ENCODE data around the gene C1QTNF3.
A peak's percentile ranks its signal among the peaks of the same experiment; 100 is the strongest.

The C1QTNF3 gene

DNA sequence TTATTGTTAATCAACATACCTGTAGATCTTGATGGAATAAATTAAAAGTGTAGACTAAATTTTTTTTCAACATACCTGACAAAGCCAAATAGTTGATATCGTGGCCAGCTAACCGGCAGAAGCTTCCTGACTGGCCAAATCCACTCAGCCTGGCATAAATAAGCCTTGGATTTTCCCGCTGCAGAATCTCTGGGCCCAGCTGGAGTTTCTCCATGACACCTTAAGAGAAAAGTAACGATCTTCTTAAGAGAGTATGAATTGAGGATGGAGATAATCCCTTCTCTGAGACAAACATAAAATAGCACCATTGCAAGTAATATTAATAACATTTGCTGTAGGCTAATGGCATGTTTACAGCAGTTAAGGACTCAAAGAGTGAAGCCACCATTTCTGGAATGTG, 37.3 kb downstream of the C1QTNF3 start:
- H3K27me3 ChIP-seq (ENCODE audit: insufficient read depth, low read length, poor library complexity), result no peaks in the 10 kb centered on the region
- H3K4ac ChIP-seq (ENCODE audit: low read depth, low read length), result no peak overlapping the region
- H3K4me2 ChIP-seq (ENCODE audit: low read length), result no peak overlapping the region
- H2BK15ac ChIP-seq (replicated peaks; ENCODE audit: low read depth), result no peak overlapping the region
- H3K4me3 ChIP-seq (ENCODE audit: low read length), result no peak overlapping the region
- no peak overlapping the region for H2AK5ac ChIP-seq (ENCODE audit: low read length)
- no peak overlapping the region for H2BK5ac ChIP-seq (ENCODE audit: low read length)
- no peak overlapping the region for H4K5ac ChIP-seq (ENCODE audit: low read length)
- no peak overlapping the region for H3K27ac ChIP-seq (ENCODE audit: low read depth, low read length)
- WGBS (ENCODE audit: extremely low coverage, insufficient coverage, low lambda C conversion rate), result no CpG with 5 or more reads among the region's 4 CpGs
- no peak overlapping the region for H3K56ac ChIP-seq (ENCODE audit: low read length)
- H3K18ac ChIP-seq (ENCODE audit: low read length), result no peak overlapping the region
- H3K79me2 ChIP-seq (ENCODE audit: control insufficient read depth, insufficient read depth, low read length), result no peaks in the 10 kb centered on the region
- H3K4me1 ChIP-seq (ENCODE audit: control insufficient read depth, low read depth, low read length), result peaks cover 6% of the 10 kb centered on the region
- no peak overlapping the region for H3K9ac ChIP-seq (ENCODE audit: low read length)
- no peak overlapping the region for H4K8ac ChIP-seq (ENCODE audit: low read depth, low read length)
- DNase-seq, result no peak
- H3K23ac ChIP-seq (ENCODE audit: low read length), result no peak overlapping the region
- no peak overlapping the region for H2BK120ac ChIP-seq (ENCODE audit: low read depth, low read length)
- no peaks in the 10 kb centered on the region for H3K36me3 ChIP-seq (ENCODE audit: control insufficient read depth, insufficient read depth, low read length)
- no peaks in the 10 kb centered on the region for H3K79me1 ChIP-seq (ENCODE audit: low read length)

DNA sequence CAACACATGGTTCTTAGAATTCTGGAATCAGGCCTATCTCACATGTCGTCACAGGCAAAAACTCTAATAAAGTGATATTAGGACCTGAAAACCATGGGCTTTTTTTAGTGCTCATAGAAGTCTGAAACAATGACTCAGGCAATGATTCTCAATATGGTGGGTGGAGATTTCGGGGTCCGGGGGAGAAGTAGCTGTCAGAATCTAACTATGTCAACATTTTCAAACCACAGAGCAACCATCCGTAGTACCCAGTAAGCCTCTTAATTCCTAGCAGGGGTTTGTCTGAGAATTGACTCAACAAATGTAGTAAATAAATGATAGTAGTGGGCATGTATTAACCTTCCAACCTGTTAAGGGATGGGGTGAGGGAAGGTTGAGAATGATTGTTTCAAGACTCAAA, 37.8 kb downstream of the C1QTNF3 start:
- DNase-seq, result no peak
- Histone ChIP-seq H3K79me2 (ENCODE audit: control insufficient read depth, insufficient read depth, low read length) (no peaks in the 10 kb centered on the region), H3K27me3 (ENCODE audit: insufficient read depth, low read length, poor library complexity) (no peaks in the 10 kb centered on the region)

DNA sequence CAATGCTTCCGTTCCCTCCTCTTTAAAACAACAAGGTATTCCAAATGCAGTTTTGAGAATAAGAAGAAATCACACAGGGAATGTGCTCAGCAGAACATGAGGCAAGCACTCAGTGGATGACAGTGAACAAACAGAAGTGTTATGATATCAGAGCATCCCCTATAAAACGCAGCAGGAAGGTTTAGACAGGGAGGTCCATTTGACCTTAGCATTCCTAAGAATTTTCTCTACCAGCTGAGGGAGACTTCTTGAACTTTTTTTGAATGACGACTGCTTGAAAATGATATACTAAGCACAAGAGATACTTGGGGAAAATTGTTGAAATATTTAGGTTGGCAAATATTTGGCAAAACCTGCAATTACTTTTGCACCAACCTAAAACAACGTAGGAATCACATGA, 39.1 kb downstream of the C1QTNF3 start:
- H3K27me3 ChIP-seq (ENCODE audit: insufficient read depth, low read length, poor library complexity), result no peaks in the 10 kb centered on the region
- no peaks in the 10 kb centered on the region for H3K79me2 ChIP-seq (ENCODE audit: control insufficient read depth, insufficient read depth, low read length)
- no peak overlapping the region for H3K4me2 ChIP-seq (ENCODE audit: low read length)
- H3K56ac ChIP-seq (ENCODE audit: low read length), result no peak overlapping the region
- H2BK15ac ChIP-seq (replicated peaks; ENCODE audit: low read depth), result no peak overlapping the region
- no peak overlapping the region for H4K5ac ChIP-seq (ENCODE audit: low read length)
- H2AK5ac ChIP-seq (ENCODE audit: low read length), result no peak overlapping the region
- no peak overlapping the region for H3K27ac ChIP-seq (ENCODE audit: low read depth, low read length)
- no peak overlapping the region for H3K4me3 ChIP-seq (ENCODE audit: low read length)
- no CpG with 5 or more reads among the region's 4 CpGs for WGBS (ENCODE audit: extremely low coverage, insufficient coverage, low lambda C conversion rate)
- no peak for DNase-seq
- no peaks in the 10 kb centered on the region for H3K36me3 ChIP-seq (ENCODE audit: control insufficient read depth, insufficient read depth, low read length)
- no peak overlapping the region for H3K23ac ChIP-seq (ENCODE audit: low read length)
- H3K79me1 ChIP-seq (ENCODE audit: low read length), result no peaks in the 10 kb centered on the region
- no peak overlapping the region for H3K4ac ChIP-seq (ENCODE audit: low read depth, low read length)
- H2BK5ac ChIP-seq (ENCODE audit: low read length), result no peak overlapping the region
- peak overlapping the region; percentile 40 for H4K8ac ChIP-seq (ENCODE audit: low read depth, low read length)
- no peak overlapping the region for H3K18ac ChIP-seq (ENCODE audit: low read length)
- peaks cover 6% of the 10 kb centered on the region for H3K4me1 ChIP-seq (ENCODE audit: control insufficient read depth, low read depth, low read length)
- H3K9ac ChIP-seq (ENCODE audit: low read length), result no peak overlapping the region
- no peak overlapping the region for H2BK120ac ChIP-seq (ENCODE audit: low read depth, low read length)

More for the DNA sequence above, 37.8 kb downstream of the C1QTNF3 start:
- H3K18ac ChIP-seq (ENCODE audit: low read length), result no peak overlapping the region
- peaks cover 6% of the 10 kb centered on the region for H3K4me1 ChIP-seq (ENCODE audit: control insufficient read depth, low read depth, low read length)
- H2AK5ac ChIP-seq (ENCODE audit: low read length), result no peak overlapping the region
- no CpG with 5 or more reads among the region's 4 CpGs for WGBS (ENCODE audit: extremely low coverage, insufficient coverage, low lambda C conversion rate)
- H2BK120ac ChIP-seq (ENCODE audit: low read depth, low read length), result no peak overlapping the region
- H3K4ac ChIP-seq (ENCODE audit: low read depth, low read length), result no peak overlapping the region
- H3K9ac ChIP-seq (ENCODE audit: low read length), result no peak overlapping the region
- no peak overlapping the region for H4K8ac ChIP-seq (ENCODE audit: low read depth, low read length)
- H3K79me1 ChIP-seq (ENCODE audit: low read length), result no peaks in the 10 kb centered on the region
- H3K4me3 ChIP-seq (ENCODE audit: low read length), result no peak overlapping the region
- H3K4me2 ChIP-seq (ENCODE audit: low read length), result no peak overlapping the region
- H3K56ac ChIP-seq (ENCODE audit: low read length), result no peak overlapping the region
- H3K36me3 ChIP-seq (ENCODE audit: control insufficient read depth, insufficient read depth, low read length), result no peaks in the 10 kb centered on the region
- no peak overlapping the region for H3K23ac ChIP-seq (ENCODE audit: low read length)
- no peak overlapping the region for H3K27ac ChIP-seq (ENCODE audit: low read depth, low read length)
- H2BK5ac ChIP-seq (ENCODE audit: low read length), result no peak overlapping the region
- H4K5ac ChIP-seq (ENCODE audit: low read length), result no peak overlapping the region
- H2BK15ac ChIP-seq (replicated peaks; ENCODE audit: low read depth), result no peak overlapping the region

DNA sequence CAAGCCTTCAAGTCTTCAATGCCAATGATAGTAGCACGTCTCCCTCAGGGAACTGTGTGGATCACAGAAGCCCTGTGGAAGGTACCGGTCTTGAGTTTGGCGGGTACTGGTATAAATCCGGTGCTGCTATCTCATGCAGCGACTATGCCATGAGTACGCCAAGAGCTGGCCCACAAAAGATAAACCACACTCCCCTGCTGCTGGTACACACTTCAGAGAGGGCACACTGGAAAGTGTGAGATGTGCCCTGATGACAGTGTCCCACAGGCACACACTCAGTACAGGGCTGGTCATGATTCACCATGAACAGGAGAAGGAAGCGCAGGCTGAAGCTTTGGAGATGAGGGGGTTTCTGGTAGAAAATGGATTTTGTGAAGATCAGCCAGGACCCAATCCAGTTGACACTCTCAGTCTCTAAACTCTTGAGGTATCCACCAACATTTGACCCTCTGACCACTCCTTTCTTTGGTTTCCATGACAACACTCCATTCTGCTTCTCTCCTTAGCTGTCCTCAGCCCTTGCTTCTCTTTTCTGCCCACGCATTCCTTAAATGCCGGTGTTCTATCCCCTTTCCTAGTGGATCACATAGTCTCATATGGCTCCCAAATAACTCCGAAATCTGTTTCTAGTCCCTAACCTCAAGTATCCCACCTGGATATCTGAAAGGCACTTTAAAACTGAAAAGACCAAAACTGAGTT, 40.2 kb downstream of the C1QTNF3 start:
- peaks cover 6% of the 10 kb centered on the region for H3K4me1 ChIP-seq (ENCODE audit: control insufficient read depth, low read depth, low read length)
- H3K27me3 ChIP-seq (ENCODE audit: insufficient read depth, low read length, poor library complexity), result no peaks in the 10 kb centered on the region
- H3K4me3 ChIP-seq (ENCODE audit: low read length), result no peak overlapping the region
- H3K9ac ChIP-seq (ENCODE audit: low read length), result no peak overlapping the region
- no peak overlapping the region for H3K23ac ChIP-seq (ENCODE audit: low read length)
- no peak overlapping the region for H4K8ac ChIP-seq (ENCODE audit: low read depth, low read length)
- H2BK15ac ChIP-seq (replicated peaks; ENCODE audit: low read depth), result no peak overlapping the region
- H3K79me2 ChIP-seq (ENCODE audit: control insufficient read depth, insufficient read depth, low read length), result no peaks in the 10 kb centered on the region
- no peak overlapping the region for H2AK5ac ChIP-seq (ENCODE audit: low read length)
- H3K4me2 ChIP-seq (ENCODE audit: low read length), result no peak overlapping the region
- no peak overlapping the region for H3K4ac ChIP-seq (ENCODE audit: low read depth, low read length)
- H4K5ac ChIP-seq (ENCODE audit: low read length), result no peak overlapping the region
- no peak overlapping the region for H3K18ac ChIP-seq (ENCODE audit: low read length)
- H3K27ac ChIP-seq (ENCODE audit: low read depth, low read length), result no peak overlapping the region
- H2BK5ac ChIP-seq (ENCODE audit: low read length), result no peak overlapping the region
- no peaks in the 10 kb centered on the region for H3K36me3 ChIP-seq (ENCODE audit: control insufficient read depth, insufficient read depth, low read length)
- no CpG with 5 or more reads among the region's 10 CpGs for WGBS (ENCODE audit: extremely low coverage, insufficient coverage, low lambda C conversion rate)
- peak; percentile 48 for DNase-seq
- H3K56ac ChIP-seq (ENCODE audit: low read length), result no peak overlapping the region
- H2BK120ac ChIP-seq (ENCODE audit: low read depth, low read length), result no peak overlapping the region
- no peaks in the 10 kb centered on the region for H3K79me1 ChIP-seq (ENCODE audit: low read length)

DNA sequence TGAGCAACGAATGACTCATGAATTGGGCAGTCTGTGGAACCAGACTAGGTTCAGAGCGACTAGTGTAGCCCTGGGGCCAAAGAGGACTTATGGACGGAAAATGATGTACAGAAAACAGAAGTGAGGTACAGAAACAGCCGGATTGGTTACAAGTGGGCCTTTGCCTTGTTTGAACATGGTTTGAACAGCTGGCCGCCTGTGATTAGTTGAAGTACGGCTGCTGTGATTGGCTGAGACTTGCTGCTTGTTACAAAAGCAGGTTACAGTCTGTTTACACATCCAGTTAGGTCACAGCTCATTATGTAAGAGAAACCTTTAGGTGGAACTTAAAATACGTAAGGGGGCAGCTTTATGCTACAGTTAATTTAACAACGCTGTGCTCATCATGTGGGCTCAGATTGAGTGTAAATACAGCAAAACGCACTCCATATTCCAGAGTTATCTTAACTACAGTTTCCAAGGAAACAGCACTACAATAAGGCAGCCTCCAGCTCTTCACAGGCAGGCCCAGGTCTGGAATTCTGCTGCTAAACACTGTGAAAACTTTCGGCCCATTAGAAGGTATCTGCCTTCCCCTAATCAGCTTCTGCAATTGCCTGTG, 41.7 kb downstream of the C1QTNF3 start:
- peak; percentile 57 for DNase-seq
- Histone ChIP-seq H3K4ac (ENCODE audit: low read depth, low read length) (no peak overlapping the region), H3K18ac (ENCODE audit: low read length) (no peak overlapping the region), H3K27me3 (ENCODE audit: insufficient read depth, low read length, poor library complexity) (no peaks in the 10 kb centered on the region), H2BK120ac (ENCODE audit: low read depth, low read length) (no peak overlapping the region), H3K4me3 (ENCODE audit: low read length) (no peak overlapping the region), H3K4me2 (ENCODE audit: low read length) (no peak overlapping the region), H3K9ac (ENCODE audit: low read length) (no peak overlapping the region), H3K36me3 (ENCODE audit: control insufficient read depth, insufficient read depth, low read length) (no peaks in the 10 kb centered on the region), H4K5ac (ENCODE audit: low read length) (no peak overlapping the region), H3K4me1 (ENCODE audit: control insufficient read depth, low read depth, low read length) (no peaks in the 10 kb centered on the region), H3K23ac (ENCODE audit: low read length) (no peak overlapping the region), H4K8ac (ENCODE audit: low read depth, low read length) (no peak overlapping the region), H3K27ac (ENCODE audit: low read depth, low read length) (no peak overlapping the region), H2BK5ac (ENCODE audit: low read length) (no peak overlapping the region), H3K79me1 (ENCODE audit: low read length) (no peaks in the 10 kb centered on the region), H3K79me2 (ENCODE audit: control insufficient read depth, insufficient read depth, low read length) (no peaks in the 10 kb centered on the region), H2BK15ac (replicated peaks; ENCODE audit: low read depth) (no peak overlapping the region), H2AK5ac (ENCODE audit: low read length) (no peak overlapping the region), H3K56ac (ENCODE audit: low read length) (no peak overlapping the region)
- no CpG with 5 or more reads among the region's 10 CpGs for WGBS (ENCODE audit: extremely low coverage, insufficient coverage, low lambda C conversion rate)

DNA sequence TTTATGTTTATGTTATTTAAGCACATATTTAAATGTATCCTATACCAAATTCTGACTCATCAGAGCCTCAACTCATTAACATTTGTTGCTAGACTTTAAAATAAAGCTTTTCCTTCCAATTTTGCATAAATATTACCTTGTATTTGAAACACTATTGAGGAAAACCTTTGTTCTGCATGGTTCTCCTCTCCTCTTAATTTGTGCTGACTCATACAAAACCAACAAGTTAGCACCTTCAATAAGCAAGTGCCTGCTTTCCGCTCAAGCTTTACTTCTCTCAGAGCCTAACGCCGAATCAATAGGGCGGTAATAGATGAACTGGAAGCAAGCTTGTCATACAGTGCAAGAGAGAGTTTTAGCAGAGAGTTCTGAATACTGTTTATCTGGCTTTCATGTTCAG, 43.0 kb downstream of the C1QTNF3 start:
- DNase-seq, result peak; percentile 12
- Histone ChIP-seq H3K4ac (ENCODE audit: low read depth, low read length) (no peak overlapping the region), H3K56ac (ENCODE audit: low read length) (no peak overlapping the region), H3K4me3 (ENCODE audit: low read length) (no peak overlapping the region), H3K18ac (ENCODE audit: low read length) (no peak overlapping the region), H4K5ac (ENCODE audit: low read length) (no peak overlapping the region), H3K36me3 (ENCODE audit: control insufficient read depth, insufficient read depth, low read length) (no peaks in the 10 kb centered on the region), H3K4me2 (ENCODE audit: low read length) (no peak overlapping the region), H2BK5ac (ENCODE audit: low read length) (no peak overlapping the region), H4K8ac (ENCODE audit: low read depth, low read length) (no peak overlapping the region), H2BK120ac (ENCODE audit: low read depth, low read length) (peak overlapping the region; percentile 21), H2BK15ac (replicated peaks; ENCODE audit: low read depth) (no peak overlapping the region), H3K4me1 (ENCODE audit: control insufficient read depth, low read depth, low read length) (no peaks in the 10 kb centered on the region), H3K23ac (ENCODE audit: low read length) (no peak overlapping the region), H3K9ac (ENCODE audit: low read length) (no peak overlapping the region), H3K27ac (ENCODE audit: low read depth, low read length) (no peak overlapping the region), H3K27me3 (ENCODE audit: insufficient read depth, low read length, poor library complexity) (no peaks in the 10 kb centered on the region), H3K79me2 (ENCODE audit: control insufficient read depth, insufficient read depth, low read length) (no peaks in the 10 kb centered on the region), H3K79me1 (ENCODE audit: low read length) (no peaks in the 10 kb centered on the region), H2AK5ac (ENCODE audit: low read length) (no peak overlapping the region)
- no CpG with 5 or more reads among the region's 4 CpGs for WGBS (ENCODE audit: extremely low coverage, insufficient coverage, low lambda C conversion rate)
